Activated CD8-positive, alpha-beta memory T cell treated with anti-CD3 and anti-CD28 coated beads for 24 hours (primary cell): Measurements from ENCODE around the gene CLEC4F.
A peak's percentile ranks its signal among the peaks of the same experiment; 100 is the strongest.
"Not testable (repeated sequence)": the region's sequence is repeated elsewhere in the genome, so short reads cannot be mapped to it uniquely, and the experiment has no call there.

Source experiments
- DNase-seq: peaks from one replicate; pipeline ENCODE4 v3.0.0-alpha.2; 2020

The CLEC4F gene

GRCh38 chr2:70823249-70823648 is 2.9 kb upstream of the CLEC4F start:
- peak; percentile 49 for DNase-seq

DNA sequence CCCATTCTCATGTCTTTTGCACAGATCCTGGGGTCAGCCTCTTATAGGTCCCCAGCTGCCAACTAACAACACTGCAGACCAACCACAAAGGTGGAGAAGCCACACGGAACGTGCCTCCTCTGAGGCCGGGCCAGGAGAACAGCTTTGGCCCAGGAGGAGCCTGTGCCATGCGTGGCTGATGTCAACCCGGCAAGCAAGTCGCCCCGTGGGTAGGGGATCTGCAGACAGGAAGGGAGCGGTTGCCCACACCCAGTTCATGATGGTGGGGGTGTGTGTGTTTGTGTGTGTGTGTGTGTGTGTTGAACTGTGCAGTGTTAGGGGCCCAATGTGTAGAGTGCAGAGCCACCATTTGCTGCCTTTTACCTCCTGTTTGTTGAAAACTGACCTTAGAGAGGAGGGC is 2.4 kb upstream of the CLEC4F start:
- DNase-seq, result peak; percentile 47

DNA sequence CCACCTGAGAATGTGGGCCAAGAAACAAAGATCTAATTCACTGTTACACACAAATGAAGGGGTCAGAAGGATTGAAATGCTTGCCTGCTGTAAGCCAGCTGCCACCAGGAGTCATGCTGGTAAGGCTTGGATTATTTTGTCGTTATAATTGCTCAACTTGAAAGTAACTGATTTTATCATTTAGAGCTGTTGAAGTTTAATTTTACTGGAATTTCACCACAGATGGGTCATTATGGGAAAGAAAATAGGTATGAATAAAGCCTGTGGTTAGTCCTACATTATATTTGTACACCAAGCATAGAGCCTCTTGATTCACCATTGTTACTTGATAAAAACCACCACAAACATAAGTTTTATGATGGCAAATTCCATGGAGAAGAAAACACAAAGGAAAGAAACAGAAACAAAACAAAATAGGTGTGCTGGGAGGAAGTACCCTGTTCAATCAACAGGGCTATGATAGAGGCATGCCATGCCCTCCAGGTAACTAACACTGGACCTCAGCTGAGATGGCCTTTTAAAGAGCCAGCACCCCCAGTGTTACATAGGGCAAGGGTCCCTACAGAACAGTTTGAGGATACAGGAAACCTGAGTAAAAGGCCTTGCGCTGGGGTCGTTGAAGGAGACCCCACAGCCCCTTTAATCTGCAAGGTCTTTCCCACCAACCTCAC is 3.0 kb downstream of the CLEC4F start:
- no peak for DNase-seq

DNA sequence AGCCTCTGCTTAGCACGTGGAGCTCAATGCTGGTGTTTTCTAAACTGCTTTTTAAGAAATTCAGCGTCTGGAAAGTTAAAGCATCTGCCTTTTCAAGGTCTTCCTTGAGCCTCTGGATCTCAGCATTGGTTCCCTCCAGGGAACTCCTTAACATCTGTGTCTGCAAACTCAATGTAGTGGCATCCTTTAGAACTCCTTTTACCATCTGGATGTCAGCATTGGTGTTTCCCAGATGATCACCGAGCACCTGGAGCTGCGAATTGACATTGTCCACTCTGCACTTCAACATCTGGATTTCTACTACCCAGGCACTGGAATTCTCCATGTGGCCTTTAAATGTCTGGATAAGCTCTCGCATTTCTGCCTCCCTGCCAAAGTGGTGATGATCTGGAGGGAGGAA is 3.7 kb downstream of the CLEC4F start:
- no peak for DNase-seq

DNA sequence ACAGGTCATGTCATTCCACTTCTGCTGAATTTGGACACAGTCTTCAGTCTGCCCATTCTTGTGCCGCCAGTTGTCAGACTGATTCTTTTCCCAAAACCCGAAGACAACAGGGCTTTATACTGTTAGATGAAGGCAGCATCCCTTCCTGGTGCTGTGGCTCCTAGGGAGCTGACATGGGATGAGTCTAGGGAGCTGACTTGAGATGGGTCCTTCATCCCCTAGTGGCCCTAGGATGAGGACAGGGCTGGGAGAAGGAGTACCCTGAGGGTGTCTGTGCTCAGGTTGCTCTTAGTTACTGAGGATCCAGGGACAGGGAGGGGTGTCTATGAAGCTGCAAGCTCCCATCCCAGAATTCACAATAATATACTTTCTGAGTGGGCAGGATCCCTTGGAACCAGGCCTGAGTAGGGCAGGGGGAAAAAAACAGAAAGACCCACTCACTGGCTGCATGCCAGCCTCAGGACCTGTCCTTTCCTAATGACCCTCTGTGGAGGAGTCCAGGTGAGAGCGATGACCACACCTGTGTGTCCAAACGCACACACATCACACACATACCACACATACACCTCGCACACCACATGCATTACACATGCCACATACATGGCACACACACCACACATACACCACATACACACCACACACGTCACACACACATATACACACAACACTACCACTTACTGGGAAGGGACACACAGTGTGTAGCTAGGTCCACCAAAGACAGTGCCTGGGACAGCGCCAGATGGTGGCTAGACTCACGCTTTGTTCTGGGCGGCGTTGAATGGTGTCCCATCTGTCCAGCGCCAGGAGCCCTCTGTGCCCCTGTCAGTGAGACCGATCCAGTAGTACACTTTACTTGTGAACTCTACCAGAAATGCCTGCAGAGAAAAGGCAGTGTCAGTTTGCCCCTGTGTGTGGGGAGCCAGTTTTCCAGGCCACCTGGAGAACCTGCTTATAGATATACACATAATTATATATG is 11.1 kb downstream of the CLEC4F start:
- no peak for DNase-seq

GRCh38 chr2:70807828-70808118 is 12.6 kb downstream of the CLEC4F start:
- no peak for DNase-seq

GRCh38 chr2:70807102-70807827 is 13.1 kb downstream of the CLEC4F start:
- no peak for DNase-seq

DNA sequence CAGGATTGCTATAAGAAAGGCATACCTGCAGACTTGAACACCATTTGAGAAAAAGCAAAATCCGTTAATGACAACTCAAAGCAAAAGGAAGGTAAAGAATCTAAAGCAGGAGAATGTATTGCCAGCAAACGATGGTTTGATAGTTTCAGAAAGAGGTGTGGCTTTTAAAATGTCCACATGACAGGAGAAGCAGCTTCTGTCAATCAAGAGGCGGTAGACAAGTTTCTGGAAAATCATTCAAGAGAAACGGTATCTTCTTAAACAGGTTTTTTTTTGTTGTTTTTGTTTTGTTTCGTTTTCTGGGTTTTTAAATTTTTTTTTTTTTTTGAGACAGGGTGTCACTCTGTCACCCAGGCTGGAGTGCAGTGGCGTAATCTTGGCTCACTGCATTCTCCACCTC is 13.8 kb downstream of the CLEC4F start:
- no peak for DNase-seq

GRCh38 chr2:70806013-70806412 is 14.4 kb downstream of the CLEC4F start:
- no peak for DNase-seq

GRCh38 chr2:70801607-70802263 is 18.7 kb downstream of the CLEC4F start:
- no peak for DNase-seq

DNA sequence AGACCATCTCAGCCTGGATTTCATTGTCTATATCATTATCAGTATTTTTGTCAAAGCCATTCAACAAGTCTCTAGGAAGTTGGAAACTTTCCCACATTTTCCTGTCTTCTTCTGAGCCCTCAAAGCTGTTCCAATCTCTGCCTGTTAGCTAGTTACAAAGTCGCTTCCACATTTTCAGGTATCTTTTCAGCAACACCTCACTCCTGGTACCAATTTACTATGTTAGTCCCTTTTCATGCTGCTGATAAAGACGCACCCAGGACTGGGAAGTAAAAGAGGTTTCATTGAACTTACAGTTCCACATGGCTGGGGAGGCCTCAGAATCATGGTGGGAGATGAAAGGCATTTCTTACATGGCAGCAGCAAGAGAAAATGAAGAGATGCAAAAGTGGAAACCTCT is 20.7 kb downstream of the CLEC4F start:
- no peak for DNase-seq

- DNase-seq, result not testable (repeated sequence)
Observed at GRCh38 chr2:70797996-70798395, 22.4 kb downstream of the CLEC4F start.

DNA sequence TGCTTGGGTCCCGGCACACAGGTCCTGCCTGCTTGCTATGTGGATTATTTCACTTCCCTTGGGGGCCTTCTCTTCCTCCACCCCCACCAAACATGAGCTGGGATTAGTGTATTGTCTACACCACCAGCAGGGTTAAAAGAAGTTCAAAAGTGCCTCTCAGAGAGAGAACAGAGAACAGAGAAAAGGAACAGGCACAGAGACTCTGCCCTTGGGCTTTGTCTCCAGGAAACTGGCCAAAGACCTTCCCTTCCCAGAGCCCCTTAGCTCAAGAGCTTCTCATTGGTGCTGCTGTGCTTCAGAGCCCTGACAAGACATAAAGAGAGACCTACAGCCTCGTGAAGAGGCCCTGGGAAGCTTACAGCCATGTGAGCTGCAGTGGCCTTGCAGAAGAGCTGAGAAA is 22.9 kb downstream of the CLEC4F start:
- DNase-seq, result no peak

- DNase-seq, result no peak
Observed at GRCh38 chr2:70796262-70796661, 24.1 kb downstream of the CLEC4F start.

DNA sequence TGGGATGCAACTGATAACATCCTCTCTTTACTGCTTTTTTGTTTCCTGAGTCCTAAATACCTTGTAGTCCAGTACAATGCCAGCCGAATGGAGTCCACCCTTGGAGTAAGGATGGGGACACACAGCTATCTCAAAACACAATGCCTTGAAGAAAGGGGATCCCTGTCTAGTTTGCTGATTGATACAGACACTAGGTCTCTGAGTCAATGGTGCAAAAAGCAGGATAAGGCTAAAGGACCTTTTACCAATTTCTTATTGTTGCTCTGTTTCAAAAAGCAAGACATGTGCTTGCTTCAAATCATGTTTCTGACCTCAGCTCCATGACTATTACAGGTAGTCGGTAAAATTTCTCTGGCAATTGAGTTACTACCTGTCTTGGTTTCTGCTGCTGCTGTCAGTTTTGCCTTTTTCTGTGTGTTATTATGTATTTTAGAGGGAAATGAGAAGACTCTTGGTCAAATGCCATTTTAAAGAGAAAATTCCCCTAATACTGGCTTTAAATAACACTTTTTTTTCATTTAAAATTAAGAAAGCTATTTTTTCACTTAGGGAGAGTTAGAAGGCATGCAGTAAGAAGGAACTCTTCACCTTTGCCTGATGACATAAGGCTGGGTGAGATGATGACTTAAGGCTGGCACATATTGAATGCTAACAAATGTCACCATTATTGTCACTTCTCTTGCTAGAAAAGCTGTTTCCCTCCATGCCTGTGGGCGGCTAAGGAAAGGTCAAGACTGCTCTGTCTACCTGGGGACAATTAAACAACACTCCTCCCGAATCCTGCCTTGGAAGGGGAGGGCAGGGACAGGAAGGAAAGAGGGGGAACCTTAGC is 25.0 kb downstream of the CLEC4F start:
- no peak for DNase-seq

DNA sequence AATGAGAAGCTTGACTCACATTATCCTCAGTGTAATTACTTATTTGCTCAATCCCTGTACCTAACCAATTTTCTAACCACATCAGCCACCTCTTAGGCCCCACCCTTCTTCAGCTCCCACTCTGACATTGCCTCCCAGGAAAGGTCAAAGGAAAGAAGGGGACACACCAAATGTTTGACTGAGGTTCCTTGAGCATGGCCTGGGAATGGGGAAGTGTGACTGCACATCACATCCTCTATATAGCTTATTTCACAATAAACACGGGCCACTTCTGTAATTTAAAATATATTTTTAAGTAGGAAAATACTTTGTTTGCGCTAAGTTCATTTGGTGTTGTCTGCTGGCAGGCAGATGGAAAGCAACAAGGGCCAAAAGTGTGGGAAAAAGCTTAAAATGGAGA is 26.9 kb downstream of the CLEC4F start:
- DNase-seq, result no peak

GRCh38 chr2:70790136-70790828 is 30.1 kb downstream of the CLEC4F start, which contains the start of gene FIGLA:
Gene FIGLA (minus strand): TSS chr2:70790643. CDS start chr2:70790638, 5 bp downstream.
- DNase-seq, result no peak

DNA sequence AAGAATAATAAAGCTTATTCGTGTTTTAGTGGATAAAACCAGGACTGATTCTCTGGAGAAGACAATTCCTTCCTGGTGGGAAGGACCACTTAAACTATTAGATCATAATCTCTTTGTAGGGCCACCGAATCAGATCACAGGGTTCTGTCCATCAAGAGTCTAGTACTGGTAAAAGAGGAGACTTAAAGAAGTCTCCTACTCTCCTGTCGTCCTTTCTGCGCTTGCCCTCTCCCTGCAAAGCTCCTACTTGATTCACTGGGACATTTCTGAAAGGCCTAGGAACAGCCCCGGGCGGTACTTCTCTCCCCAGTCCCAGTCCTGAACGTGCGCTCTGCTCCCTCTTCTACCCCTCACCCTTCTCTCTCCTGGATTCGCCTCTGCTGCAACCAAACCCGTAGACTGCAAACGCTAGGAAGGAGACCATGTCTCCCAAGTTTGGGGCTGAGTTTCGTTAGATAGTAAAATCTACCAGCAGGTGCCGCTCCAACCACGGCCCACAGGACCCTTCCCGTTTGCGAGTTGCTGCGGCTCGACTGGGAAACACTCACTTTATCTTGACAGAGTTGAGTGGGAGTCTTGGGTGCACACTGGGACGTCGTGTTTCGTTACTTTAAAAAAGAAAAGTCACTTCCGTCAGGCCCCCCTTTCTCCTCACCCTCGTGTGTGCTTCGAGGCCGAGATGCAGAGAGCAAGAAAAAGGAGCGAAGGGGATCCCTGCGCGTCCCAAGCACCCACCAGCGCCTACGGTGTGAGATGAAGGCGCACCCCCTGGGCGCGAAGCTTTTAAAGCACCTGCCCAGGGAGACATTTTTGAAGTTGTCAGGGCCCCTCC is 30.9 kb downstream of the CLEC4F start:
- DNase-seq, result peak; percentile 87

DNA sequence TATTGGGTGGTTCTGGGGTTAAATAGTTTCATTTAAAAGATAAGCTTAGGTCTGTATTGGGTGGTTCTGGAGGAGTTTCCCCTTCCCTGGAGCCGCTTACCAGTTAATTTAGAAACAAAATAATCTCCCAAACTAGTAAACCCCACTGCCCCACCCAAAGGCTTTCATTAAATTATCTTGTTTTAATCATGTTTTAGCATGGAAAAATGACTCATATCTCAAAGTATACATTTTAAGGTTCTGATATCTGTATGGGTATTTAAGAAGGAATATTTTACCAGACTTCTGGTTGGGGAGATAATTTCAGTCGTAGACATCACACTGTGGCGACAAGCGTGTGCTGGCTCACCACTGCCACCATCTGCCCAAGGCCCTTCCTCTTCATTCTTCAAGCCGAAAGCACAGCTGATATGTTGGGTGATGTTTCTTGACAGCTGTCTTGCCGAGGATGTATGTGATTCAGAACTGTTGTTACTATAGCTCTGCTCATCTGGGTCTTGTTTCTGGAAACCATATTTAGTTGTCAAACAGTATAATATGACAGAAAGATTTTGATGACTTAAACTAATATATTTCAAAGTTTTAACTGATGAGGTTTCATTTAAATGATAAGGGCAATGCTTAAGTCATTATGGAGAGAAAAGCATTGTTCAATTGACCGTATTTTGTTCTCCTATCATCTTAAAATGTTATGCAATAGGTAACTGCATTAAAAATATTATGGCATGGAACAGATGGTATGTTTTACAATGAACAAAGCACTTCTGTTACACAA is 35.1 kb downstream of the CLEC4F start:
- DNase-seq, result peak; percentile 64

DNA sequence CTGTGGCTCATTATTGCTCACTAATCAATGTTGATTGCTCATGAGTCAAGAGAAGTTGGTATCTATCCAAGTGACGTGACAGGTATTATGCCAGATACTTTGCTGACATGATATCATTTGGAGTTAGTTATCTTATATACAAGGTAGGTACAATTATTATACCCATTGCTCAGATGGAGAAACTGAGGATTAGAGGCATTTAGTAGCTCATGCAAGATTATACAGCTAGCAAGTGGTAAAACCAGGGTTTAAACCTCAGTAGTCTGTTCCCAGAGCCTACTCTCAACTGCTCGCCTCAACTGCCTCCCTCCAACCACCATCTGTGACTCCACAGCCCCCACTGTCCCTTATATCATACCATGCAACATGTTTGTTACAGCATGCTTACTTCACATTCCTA is 36.1 kb downstream of the CLEC4F start:
- DNase-seq, result no peak
